ENCODE results near the gene PIGU.

PIGU gene

GRCh38 chr20:34583544-34583943 is 93.3 kb downstream of the PIGU start:
- DNase-seq (ENCODE audit: low spot score), result no peak
- TF ChIP-seq, protein P1, sequence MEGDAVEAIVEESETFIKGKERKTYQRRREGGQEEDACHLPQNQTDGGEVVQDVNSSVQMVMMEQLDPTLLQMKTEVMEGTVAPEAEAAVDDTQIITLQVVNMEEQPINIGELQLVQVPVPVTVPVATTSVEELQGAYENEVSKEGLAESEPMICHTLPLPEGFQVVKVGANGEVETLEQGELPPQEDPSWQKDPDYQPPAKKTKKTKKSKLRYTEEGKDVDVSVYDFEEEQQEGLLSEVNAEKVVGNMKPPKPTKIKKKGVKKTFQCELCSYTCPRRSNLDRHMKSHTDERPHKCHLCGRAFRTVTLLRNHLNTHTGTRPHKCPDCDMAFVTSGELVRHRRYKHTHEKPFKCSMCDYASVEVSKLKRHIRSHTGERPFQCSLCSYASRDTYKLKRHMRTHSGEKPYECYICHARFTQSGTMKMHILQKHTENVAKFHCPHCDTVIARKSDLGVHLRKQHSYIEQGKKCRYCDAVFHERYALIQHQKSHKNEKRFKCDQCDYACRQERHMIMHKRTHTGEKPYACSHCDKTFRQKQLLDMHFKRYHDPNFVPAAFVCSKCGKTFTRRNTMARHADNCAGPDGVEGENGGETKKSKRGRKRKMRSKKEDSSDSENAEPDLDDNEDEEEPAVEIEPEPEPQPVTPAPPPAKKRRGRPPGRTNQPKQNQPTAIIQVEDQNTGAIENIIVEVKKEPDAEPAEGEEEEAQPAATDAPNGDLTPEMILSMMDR (IDR thresholded peaks at IDR 0.05; ENCODE audit: borderline replicate concordance, control extremely low read depth, extremely low read depth, insufficient read depth, missing control alignments), result no peak
- in situ Hi-C loops (cut with MboI; ENCODE audit: low sequenced_read_pairs, unreplicated experiment), result no loop called here

- in situ Hi-C loops (cut with MboI; ENCODE audit: low sequenced_read_pairs, unreplicated experiment), result no loop called here
- no peak for DNase-seq (ENCODE audit: low spot score)
- TF ChIP-seq, protein P1 (IDR thresholded peaks at IDR 0.05; ENCODE audit: borderline replicate concordance, control extremely low read depth, extremely low read depth, insufficient read depth, missing control alignments), result no peak
Observed at GRCh38 chr20:34582911-34583310, 94.0 kb downstream of the PIGU start.

GRCh38 chr20:34582221-34582620 is 94.7 kb downstream of the PIGU start:
- DNase-seq (ENCODE audit: low spot score), result no peak
- TF ChIP-seq, protein P1 (IDR thresholded peaks at IDR 0.05; ENCODE audit: borderline replicate concordance, control extremely low read depth, extremely low read depth, insufficient read depth, missing control alignments), result no peak
- in situ Hi-C loops (cut with MboI; ENCODE audit: low sequenced_read_pairs, unreplicated experiment), result no loop called here

DNA sequence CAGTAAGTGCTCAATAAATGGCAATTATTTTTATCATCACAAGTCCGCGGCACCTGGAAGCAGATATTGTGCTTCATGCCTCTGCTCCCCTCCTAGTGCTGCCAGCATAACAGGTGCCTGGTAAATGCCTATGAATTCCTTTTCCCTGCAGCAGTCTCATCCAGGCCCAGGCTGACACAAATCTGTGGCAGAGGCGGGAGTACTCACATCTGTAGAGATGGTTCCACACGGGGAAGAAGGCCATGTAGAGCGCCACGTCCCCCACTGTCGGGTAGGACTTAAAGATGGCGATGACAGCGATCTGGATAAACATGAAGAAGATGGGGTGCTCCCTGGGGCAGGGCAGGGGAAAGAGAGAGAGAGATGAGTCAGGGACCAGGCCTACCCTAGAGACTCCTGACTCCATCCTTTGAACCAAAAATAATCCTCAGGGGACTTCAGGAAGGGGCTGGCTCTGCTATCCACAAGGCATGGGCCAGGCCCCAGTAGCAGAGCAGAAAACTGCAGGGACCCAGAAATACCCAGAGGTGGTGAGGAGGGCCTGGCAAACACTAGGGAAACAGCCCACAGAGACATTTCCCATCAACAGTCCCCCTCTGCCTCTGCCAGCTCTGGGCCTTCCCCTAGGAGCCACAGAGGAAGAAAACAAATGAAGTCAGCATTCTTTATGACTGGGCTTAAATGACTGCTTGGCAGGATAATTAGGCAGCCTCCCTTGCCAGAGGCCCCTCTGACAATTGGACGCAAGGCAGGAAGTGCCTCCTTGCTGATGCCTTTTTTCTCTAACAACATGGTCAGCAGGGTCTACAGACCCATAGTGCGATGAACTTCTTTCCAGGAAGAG is 95.3 kb downstream of the PIGU start:
- DNase-seq (ENCODE audit: low spot score), result peak; percentile 39
- in situ Hi-C loops (cut with MboI; ENCODE audit: low sequenced_read_pairs, unreplicated experiment), result no loop called here
- TF ChIP-seq, protein P1 (IDR thresholded peaks at IDR 0.05; ENCODE audit: borderline replicate concordance, control extremely low read depth, extremely low read depth, insufficient read depth, missing control alignments), result no peak

DNA sequence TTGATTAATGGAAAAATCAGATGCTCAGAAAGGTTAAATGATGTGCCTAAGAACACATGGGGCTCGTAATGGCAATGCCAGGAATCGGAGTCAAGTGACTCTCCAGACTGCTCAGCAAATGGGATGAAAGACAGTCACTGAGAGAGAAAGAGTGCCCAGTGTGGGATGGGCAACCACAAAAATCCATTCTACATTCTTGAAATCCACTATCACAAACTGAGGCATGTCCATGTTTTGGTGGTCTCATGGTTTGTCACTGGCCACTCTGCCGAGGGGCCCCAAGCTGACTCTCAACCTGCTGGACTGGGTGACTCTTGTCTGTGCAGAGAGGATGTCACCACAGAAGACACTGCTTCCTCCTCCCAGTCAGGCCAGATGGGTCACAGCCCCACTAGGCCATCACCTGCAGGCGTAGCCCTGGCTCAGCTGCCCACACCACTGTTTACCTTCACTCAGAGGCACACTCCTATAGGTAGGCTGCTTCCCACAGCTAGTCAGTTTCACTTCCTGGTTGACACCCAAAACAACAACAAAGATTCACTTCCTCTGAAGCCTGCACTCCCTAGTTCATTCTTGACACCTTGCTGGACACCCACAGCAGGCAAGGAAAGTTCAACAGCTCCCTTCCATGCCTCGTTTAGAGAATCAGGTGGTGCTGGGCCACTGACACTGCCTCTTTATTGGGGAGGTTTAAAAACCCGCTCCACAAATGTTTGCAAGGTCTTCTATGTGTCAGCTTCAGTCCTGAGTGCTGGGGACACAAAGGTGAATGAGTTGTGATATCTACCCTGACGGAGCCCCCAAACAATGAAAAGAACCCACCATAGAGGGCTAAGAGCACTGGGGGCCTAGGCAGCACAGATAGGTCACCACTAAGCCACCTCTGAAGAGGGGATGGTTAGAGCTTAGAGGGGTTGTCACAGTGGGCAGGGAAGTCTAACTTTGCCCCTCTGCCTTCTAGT is 96.6 kb downstream of the PIGU start:
- in situ Hi-C loops (cut with MboI; ENCODE audit: low sequenced_read_pairs, unreplicated experiment), result no loop called here
- DNase-seq (ENCODE audit: low spot score), result peak; percentile 43
- TF ChIP-seq, protein P1 (IDR thresholded peaks at IDR 0.05; ENCODE audit: borderline replicate concordance, control extremely low read depth, extremely low read depth, insufficient read depth, missing control alignments), result no peak

DNA sequence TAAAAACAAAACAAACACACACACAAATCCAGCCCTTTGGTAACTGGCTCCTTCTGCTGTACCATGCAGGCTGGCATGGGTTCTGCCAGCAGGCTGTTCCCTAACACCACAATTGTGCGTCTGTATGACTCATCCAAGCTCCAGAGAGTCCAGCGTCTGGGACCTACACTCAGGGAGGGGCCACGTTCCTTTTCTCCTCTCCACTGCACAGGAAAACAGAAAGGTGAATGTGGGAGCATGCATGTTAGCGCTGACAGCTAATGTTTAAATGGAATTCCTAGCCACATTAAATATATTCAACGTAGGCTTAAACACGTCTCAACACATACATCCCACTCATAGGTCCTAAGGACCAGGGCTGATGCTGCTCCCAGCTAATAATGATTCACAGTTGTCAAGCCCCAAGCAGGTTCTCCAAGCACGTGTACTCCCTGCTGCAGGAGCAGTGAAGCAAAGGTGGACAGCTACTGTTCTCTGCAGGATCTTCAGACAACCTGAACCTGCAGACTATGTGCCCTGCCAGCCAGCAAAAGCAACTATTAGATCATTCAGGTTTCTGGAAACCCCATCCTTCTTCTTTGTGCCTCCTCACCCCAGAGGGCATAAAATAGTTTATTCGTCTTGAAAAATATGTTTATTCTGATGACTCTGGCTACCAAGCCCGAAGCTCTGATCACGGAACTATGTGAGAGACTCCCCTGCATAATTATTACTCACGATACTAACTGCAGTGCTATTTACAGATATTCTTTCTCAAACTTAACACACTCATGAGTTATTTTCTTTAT is 97.5 kb downstream of the PIGU start:
- DNase-seq (ENCODE audit: low spot score), result no peak
- TF ChIP-seq, protein P1 (IDR thresholded peaks at IDR 0.05; ENCODE audit: borderline replicate concordance, control extremely low read depth, extremely low read depth, insufficient read depth, missing control alignments), result no peak
- in situ Hi-C loops (cut with MboI; ENCODE audit: low sequenced_read_pairs, unreplicated experiment), result no loop called here

Data from GM13976 (cell line).